ENCODE measurements around the gene GOLGB1. TPM values are rescaled to one million over a fixed set of nuclear protein-coding genes. Genes with fewer than 3 reads are reported as not detected.

GOLGB1 gene
- total and polyA plus RNA-seq, 4 donors = 10.1 to 58.8 (median 33.0) TPM

GRCh38 chr3:121759541-121760202 lies 10.1 kb upstream of the GOLGB1 start:
- DNase-seq (ENCODE audit: low spot score) = no peak
- H3K4me1 ChIP-seq (ENCODE audit: control insufficient read depth in 4 of 4, insufficient read depth in 4 of 4, low read length in 3 of 4) = no peaks in the 10 kb centered on the region
- no peaks in the 10 kb centered on the region for H3K27me3 ChIP-seq (ENCODE audit: control insufficient read depth in 4 of 4, insufficient read depth in 4 of 4, low read length in 3 of 4)
- no peaks in the 10 kb centered on the region for H3K36me3 ChIP-seq (ENCODE audit: control insufficient read depth in 4 of 4, insufficient read depth in 3 of 4, low read depth in 1 of 4, low read length in 3 of 4)
- H3K9me3 ChIP-seq (ENCODE audit: control insufficient read depth in 4 of 4, low read length in 3 of 4) = no peaks in the 10 kb centered on the region
- no peak overlapping the region for H3K27ac ChIP-seq (ENCODE audit: low read depth in 1 of 2, low read length in 2 of 2)
- no peak overlapping the region for H3K9ac ChIP-seq (ENCODE audit: low read depth in 1 of 2, low read length in 2 of 2)
- TF ChIP-seq MAX (IDR thresholded peaks at IDR 0.05) (no peak), ATF3 (IDR thresholded peaks at IDR 0.05) (no peak), SP1 (IDR thresholded peaks at IDR 0.05) (no peak), RAD21 (IDR thresholded peaks at IDR 0.05) (no peak)
- no peak overlapping the region for H3K4me3 ChIP-seq (ENCODE audit: low read depth in 1 of 3, low read length in 3 of 3)
- 72% methylated on average over 3 of the region's 3 CpGs for WGBS

- Histone ChIP-seq H3K27ac (ENCODE audit: low read depth in 1 of 2, low read length in 2 of 2) (no peak overlapping the region), H3K36me3 (ENCODE audit: control insufficient read depth in 4 of 4, insufficient read depth in 3 of 4, low read depth in 1 of 4, low read length in 3 of 4) (no peaks in the 10 kb centered on the region), H3K27me3 (ENCODE audit: control insufficient read depth in 4 of 4, insufficient read depth in 4 of 4, low read length in 3 of 4) (no peaks in the 10 kb centered on the region), H3K9ac (ENCODE audit: low read depth in 1 of 2, low read length in 2 of 2) (no peak overlapping the region), H3K9me3 (ENCODE audit: control insufficient read depth in 4 of 4, low read length in 3 of 4) (no peaks in the 10 kb centered on the region), H3K4me1 (ENCODE audit: control insufficient read depth in 4 of 4, insufficient read depth in 4 of 4, low read length in 3 of 4) (no peaks in the 10 kb centered on the region), H3K4me3 (ENCODE audit: low read depth in 1 of 3, low read length in 3 of 3) (no peak overlapping the region)
- no peak for TF ChIP-seq JUND (IDR thresholded peaks at IDR 0.05)
- no peak for TF ChIP-seq FOXA2 (IDR thresholded peaks at IDR 0.05)
- no peak for TF ChIP-seq RAD21 (IDR thresholded peaks at IDR 0.05)
- TF ChIP-seq NR2F2 (IDR thresholded peaks at IDR 0.05) = no peak
- TF ChIP-seq TAF1 (conservative IDR thresholded peaks at IDR 0.05) = no peak
- no peak for TF ChIP-seq ZBTB33 (IDR thresholded peaks at IDR 0.05)
- no peak for DNase-seq (ENCODE audit: low spot score)
- 55% methylated on average over 1 of the region's 1 CpG for WGBS
These were observed 9.3 kb upstream of the GOLGB1 start for GRCh38 chr3:121758727-121759450.

- H3K27me3 ChIP-seq (ENCODE audit: control insufficient read depth in 4 of 4, insufficient read depth in 4 of 4, low read length in 3 of 4) = no peaks in the 10 kb centered on the region
- H3K4me1 ChIP-seq (ENCODE audit: control insufficient read depth in 4 of 4, insufficient read depth in 4 of 4, low read length in 3 of 4) = no peaks in the 10 kb centered on the region
- 78% methylated on average over 15 of the region's 15 CpGs for WGBS
- H3K9ac ChIP-seq (ENCODE audit: low read depth in 1 of 2, low read length in 2 of 2) = no peak overlapping the region
- H3K9me3 ChIP-seq (ENCODE audit: control insufficient read depth in 4 of 4, low read length in 3 of 4) = no peaks in the 10 kb centered on the region
- no peak for TF ChIP-seq RAD21 (IDR thresholded peaks at IDR 0.05)
- no peak for TF ChIP-seq ZBTB33 (IDR thresholded peaks at IDR 0.05)
- TF ChIP-seq FOXA2 (IDR thresholded peaks at IDR 0.05) = no peak
- TF ChIP-seq REST (IDR thresholded peaks at IDR 0.05) = no peak
- TF ChIP-seq FOXA1 (IDR thresholded peaks at IDR 0.05) = no peak
- TF ChIP-seq GABPA (IDR thresholded peaks at IDR 0.05 in 1 of 2, conservative IDR thresholded peaks at IDR 0.05 in 1 of 2) = no peak
- no peak for TF ChIP-seq EGR1 (IDR thresholded peaks at IDR 0.05; ENCODE audit: low read depth in 2 of 2)
- no peak for TF ChIP-seq HNF4A (conservative IDR thresholded peaks at IDR 0.05)
- no peak for TF ChIP-seq CTCF (IDR thresholded peaks at IDR 0.05; ENCODE audit: low read depth, low read length, missing input control)
- TF ChIP-seq NR2F2 (IDR thresholded peaks at IDR 0.05) = no peak
- no peaks in the 10 kb centered on the region for H3K36me3 ChIP-seq (ENCODE audit: control insufficient read depth in 4 of 4, insufficient read depth in 3 of 4, low read depth in 1 of 4, low read length in 3 of 4)
- H3K27ac ChIP-seq (ENCODE audit: low read depth in 1 of 2, low read length in 2 of 2) = peak overlapping the region in 1 of 2 donors; percentile 14
- DNase-seq (ENCODE audit: low spot score) = no peak
- no peak overlapping the region for H3K4me3 ChIP-seq (ENCODE audit: low read depth in 1 of 3, low read length in 3 of 3)
These were observed 8.4 kb upstream of the GOLGB1 start for GRCh38 chr3:121757812-121758545.
